AG10803 (cell line): ENCODE data around the gene CLPTM1.

Experiments used
- DNase-seq: peaks from one replicate; pipeline ENCODE4 v3.0.0; 2010; ENCODE audit warnings: low read depth
- H3K4me3 ChIP-seq: 2 replicates; pipeline ENCODE4 v1.5.1; 2011; ENCODE audit warnings: mild to moderate bottlenecking, low read length, control low read depth
- TF ChIP-seq, protein P1 (sequence below): conservative IDR thresholded peaks from 2 replicates; pipeline ENCODE4 v1.5.1; 2011; ENCODE audit warnings: mild to moderate bottlenecking, low read length, control low read depth, inconsistent platforms

CLPTM1 gene

DNA sequence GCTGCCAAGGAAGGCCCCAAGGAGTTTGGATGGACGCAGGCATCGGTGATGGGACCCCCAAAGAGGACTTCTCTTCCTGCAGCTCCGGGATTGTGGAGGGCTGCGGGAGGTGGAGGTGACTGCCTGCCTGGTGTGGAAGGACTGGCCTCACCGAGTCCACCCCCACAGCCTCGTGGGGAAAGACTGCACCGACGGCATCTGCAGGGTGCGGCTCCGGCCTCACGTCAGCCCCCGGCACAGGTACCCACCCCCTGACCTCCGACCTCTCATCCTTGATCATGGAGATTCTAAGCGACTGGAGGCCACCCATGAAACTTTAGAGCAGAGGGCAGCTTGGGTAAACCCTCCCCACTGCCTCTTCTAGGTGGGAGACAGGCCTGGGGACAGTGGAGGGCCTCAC lies 66.8 kb downstream of the CLPTM1 start:
- TF ChIP-seq, protein P1, sequence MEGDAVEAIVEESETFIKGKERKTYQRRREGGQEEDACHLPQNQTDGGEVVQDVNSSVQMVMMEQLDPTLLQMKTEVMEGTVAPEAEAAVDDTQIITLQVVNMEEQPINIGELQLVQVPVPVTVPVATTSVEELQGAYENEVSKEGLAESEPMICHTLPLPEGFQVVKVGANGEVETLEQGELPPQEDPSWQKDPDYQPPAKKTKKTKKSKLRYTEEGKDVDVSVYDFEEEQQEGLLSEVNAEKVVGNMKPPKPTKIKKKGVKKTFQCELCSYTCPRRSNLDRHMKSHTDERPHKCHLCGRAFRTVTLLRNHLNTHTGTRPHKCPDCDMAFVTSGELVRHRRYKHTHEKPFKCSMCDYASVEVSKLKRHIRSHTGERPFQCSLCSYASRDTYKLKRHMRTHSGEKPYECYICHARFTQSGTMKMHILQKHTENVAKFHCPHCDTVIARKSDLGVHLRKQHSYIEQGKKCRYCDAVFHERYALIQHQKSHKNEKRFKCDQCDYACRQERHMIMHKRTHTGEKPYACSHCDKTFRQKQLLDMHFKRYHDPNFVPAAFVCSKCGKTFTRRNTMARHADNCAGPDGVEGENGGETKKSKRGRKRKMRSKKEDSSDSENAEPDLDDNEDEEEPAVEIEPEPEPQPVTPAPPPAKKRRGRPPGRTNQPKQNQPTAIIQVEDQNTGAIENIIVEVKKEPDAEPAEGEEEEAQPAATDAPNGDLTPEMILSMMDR: no peak
- DNase-seq: no peak

GRCh38 chr19:45023048-45023447 lies 67.9 kb downstream of the CLPTM1 start:
- TF ChIP-seq, protein P1: no peak
- H3K4me3 ChIP-seq: no peak overlapping the region
- DNase-seq: no peak

More for the DNA sequence above, 66.8 kb downstream of the CLPTM1 start:
- H3K4me3 ChIP-seq: no peak overlapping the region

DNA sequence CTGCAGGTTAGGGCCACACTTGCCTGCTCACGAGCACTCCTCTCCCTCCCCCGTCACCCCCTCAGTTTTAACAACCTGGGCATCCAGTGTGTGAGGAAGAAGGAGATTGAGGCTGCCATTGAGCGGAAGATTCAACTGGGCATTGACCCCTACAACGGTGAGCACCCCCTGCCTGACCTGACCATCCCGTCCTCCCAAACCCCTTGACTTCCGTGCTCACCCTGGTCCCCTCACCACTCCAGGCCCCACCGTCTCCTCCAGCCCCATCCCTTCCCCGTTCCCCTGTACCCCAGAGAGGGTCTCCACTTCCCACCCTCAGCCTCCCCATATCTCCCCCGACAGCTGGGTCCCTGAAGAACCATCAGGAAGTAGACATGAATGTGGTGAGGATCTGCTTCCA lies 70.1 kb downstream of the CLPTM1 start:
- TF ChIP-seq, protein P1: no peak
- no peak overlapping the region for H3K4me3 ChIP-seq
- DNase-seq: no peak

- DNase-seq: no peak
- H3K4me3 ChIP-seq: no peak overlapping the region
- TF ChIP-seq, protein P1: no peak
These were observed 72.2 kb downstream of the CLPTM1 start for GRCh38 chr19:45027371-45027770.

GRCh38 chr19:45030825-45031224 lies 75.6 kb downstream of the CLPTM1 start:
- DNase-seq: no peak

GRCh38 chr19:45032421-45032820 lies 77.2 kb downstream of the CLPTM1 start:
- no peak for DNase-seq
- TF ChIP-seq, protein P1: no peak
- no peak overlapping the region for H3K4me3 ChIP-seq

More at GRCh38 chr19:45030825-45031224, 75.6 kb downstream of the CLPTM1 start:
- no peak overlapping the region for H3K4me3 ChIP-seq
- TF ChIP-seq, protein P1: no peak

- no peak overlapping the region for H3K4me3 ChIP-seq
These were observed 80.6 kb downstream of the CLPTM1 start for GRCh38 chr19:45035755-45036154.

More at GRCh38 chr19:45035755-45036154, 80.6 kb downstream of the CLPTM1 start:
- TF ChIP-seq, protein P1: no peak
- no peak for DNase-seq
